BE2C (cell line): ENCODE results near the gene COL9A1.

Source experiments
- DNase-seq: peaks from one replicate; pipeline ENCODE4 v3.0.0-alpha.2; 2020
- H3K27me3 ChIP-seq: fragments of 250-450 bp; sonication (Bioruptor Pico); 2 replicates; pipeline ENCODE4 v1.5.1; 2020; ENCODE audit warnings: mild to moderate bottlenecking
- H3K36me3 ChIP-seq: fragments of 250-450 bp; sonication (Bioruptor Pico); 2 replicates; pipeline ENCODE4 v1.5.1; 2020; ENCODE audit warnings: mild to moderate bottlenecking
- H3K4me1 ChIP-seq: fragments of 250-450 bp; sonication (Bioruptor Pico); 2 replicates; pipeline ENCODE4 v1.5.1; 2020
- H3K4me3 ChIP-seq: 2 replicates; pipeline ENCODE4 v1.5.1; 2011; ENCODE audit warnings: low read depth, low read length
- H3K9me3 ChIP-seq: fragments of 250-450 bp; sonication (Bioruptor Pico); 2 replicates; pipeline ENCODE4 v1.5.1; 2020
- CTCF ChIP-seq: IDR thresholded peaks from 2 replicates; pipeline ENCODE4 v1.5.1; 2012; ENCODE audit warnings: mild to moderate bottlenecking, low read depth, low read length

Gene COL9A1

GRCh38 chr6:70236343-70236742 lies 66.5 kb downstream of the COL9A1 start:
- H3K27me3 ChIP-seq, result peaks cover 53% of the 10 kb centered on the region
- TF ChIP-seq CTCF, result no peak
- DNase-seq, result no peak
- H3K9me3 ChIP-seq, result no peaks in the 10 kb centered on the region
- no peak overlapping the region for H3K4me3 ChIP-seq
- no peaks in the 10 kb centered on the region for H3K36me3 ChIP-seq
- no peaks in the 10 kb centered on the region for H3K4me1 ChIP-seq

GRCh38 chr6:70234561-70235236 lies 68.2 kb downstream of the COL9A1 start:
- Histone ChIP-seq H3K27me3 (peaks cover 48% of the 10 kb centered on the region), H3K9me3 (no peaks in the 10 kb centered on the region), H3K36me3 (no peaks in the 10 kb centered on the region), H3K4me3 (no peak overlapping the region), H3K4me1 (no peaks in the 10 kb centered on the region)
- no peak for TF ChIP-seq CTCF
- DNase-seq, result no peak

GRCh38 chr6:70231311-70231710 lies 71.6 kb downstream of the COL9A1 start:
- H3K27me3 ChIP-seq, result peaks cover 25% of the 10 kb centered on the region
- TF ChIP-seq CTCF, result no peak
- no peaks in the 10 kb centered on the region for H3K4me1 ChIP-seq
- no peaks in the 10 kb centered on the region for H3K9me3 ChIP-seq
- H3K4me3 ChIP-seq, result no peak overlapping the region
- no peak for DNase-seq
- no peaks in the 10 kb centered on the region for H3K36me3 ChIP-seq

GRCh38 chr6:70225055-70225454 lies 77.8 kb downstream of the COL9A1 start:
- TF ChIP-seq CTCF, result no peak
- DNase-seq, result no peak

GRCh38 chr6:70222439-70222749 lies 80.5 kb downstream of the COL9A1 start:
- Histone ChIP-seq H3K27me3 (peaks cover 24% of the 10 kb centered on the region), H3K36me3 (no peaks in the 10 kb centered on the region), H3K4me1 (no peaks in the 10 kb centered on the region), H3K4me3 (no peak overlapping the region), H3K9me3 (no peaks in the 10 kb centered on the region)
- DNase-seq, result no peak
- TF ChIP-seq CTCF, result no peak

More at GRCh38 chr6:70225055-70225454, 77.8 kb downstream of the COL9A1 start:
- Histone ChIP-seq H3K4me3 (no peak overlapping the region), H3K9me3 (no peaks in the 10 kb centered on the region), H3K36me3 (no peaks in the 10 kb centered on the region), H3K27me3 (peaks cover 30% of the 10 kb centered on the region), H3K4me1 (no peaks in the 10 kb centered on the region)

- no peaks in the 10 kb centered on the region for H3K36me3 ChIP-seq
- H3K27me3 ChIP-seq, result peaks cover 25% of the 10 kb centered on the region
- DNase-seq, result no peak
- no peaks in the 10 kb centered on the region for H3K9me3 ChIP-seq
- TF ChIP-seq CTCF, result no peak
- no peaks in the 10 kb centered on the region for H3K4me1 ChIP-seq
- no peak overlapping the region for H3K4me3 ChIP-seq
Observed at GRCh38 chr6:70221715-70222438, 81.0 kb downstream of the COL9A1 start.
